H1 (cell line): ENCODE measurements around the gene LAMTOR5. TPM values are rescaled to one million over a fixed set of nuclear protein-coding genes. Genes with fewer than 3 reads are reported as not detected.
"Not testable (repeated sequence)": the region's sequence is repeated elsewhere in the genome, so short reads cannot be mapped to it uniquely, and the experiment has no call there.

Source experiments
- CTCF ChIA-PET: fragments of 300-600 bp; sonication (Branson Sonifier 250); formaldehyde crosslinking; loops from one replicate; lab custom pipeline; 2021; ENCODE audit not compliant: partially characterized antibody; lab: Charles Lee
- POLR2A ChIA-PET: fragments of 300-600 bp; sonication (Branson Sonifier 250); formaldehyde crosslinking; loops from one replicate; lab custom pipeline; 2021; ENCODE audit warnings: inconsistent platforms; ENCODE audit not compliant: partially characterized antibody; lab: Charles Lee
- DNase-seq, 2 experiments: peaks; one replicate each; pipeline versions ENCODE4 v3.0.0 to v3.0.0-alpha.2; 2010 to 2022; ENCODE audit warnings: low spot score in 2 of 2, low read depth in 1 of 2, mixed read lengths in 1 of 2
- FAIRE-seq: peaks from 2 replicates; lab custom pipeline; 2011; peaks lifted over from hg19 to GRCh38; lab: Jason Lieb, UNC
- H2AFZ ChIP-seq: 2 replicates; pipeline ENCODE4 v1.8.1; 2012; ENCODE audit warnings: low read length, inconsistent platforms
- H2AK5ac ChIP-seq: 2 replicates; pipeline ENCODE4 v1.6.1; 2013; ENCODE audit warnings: low read depth, low read length
- H2BK120ac ChIP-seq: replicated peaks from 2 replicates; pipeline ENCODE3; 2013; ENCODE audit warnings: low read depth, low read length, inconsistent platforms
- H2BK12ac ChIP-seq: 2 replicates; pipeline ENCODE4 v1.6.1; 2013; ENCODE audit warnings: low read depth, low read length
- H2BK15ac ChIP-seq: 2 replicates; pipeline ENCODE4 v1.6.1; 2013; ENCODE audit warnings: low read length
- H2BK20ac ChIP-seq: 2 replicates; pipeline ENCODE4 v1.6.1; 2013; ENCODE audit warnings: low read length
- H2BK5ac ChIP-seq: 2 replicates; pipeline ENCODE4 v1.6.1; 2013; ENCODE audit warnings: low read depth, low read length
- H3K14ac ChIP-seq: 2 replicates; pipeline ENCODE4 v1.6.1; 2013; ENCODE audit warnings: inconsistent platforms; ENCODE audit not compliant: insufficient read length
- H3K18ac ChIP-seq: 2 replicates; pipeline ENCODE4 v1.6.1; 2013; ENCODE audit warnings: low read length; ENCODE audit errors: extremely low read depth
- H3K23ac ChIP-seq: 2 replicates; pipeline ENCODE4 v1.6.1; 2013; ENCODE audit warnings: inconsistent platforms; ENCODE audit not compliant: insufficient read length
- H3K23me2 ChIP-seq: 2 replicates; pipeline ENCODE4 v1.6.1; 2013; ENCODE audit warnings: low read depth, low read length
- H3K27ac ChIP-seq: 2 replicates; pipeline ENCODE4 v1.6.1; 2011; ENCODE audit warnings: low read depth, low read length, inconsistent platforms
- H3K27me3 ChIP-seq, 4 experiments: replicated peaks in 1 of 4; 1 replicate in 1 of 4; 2 replicates in 3 of 4; pipeline versions ENCODE4 v1.6.1 to v1.8.1; 2011 to 2013; ENCODE audit warnings: low read length in 3 of 4, mild to moderate bottlenecking in 3 of 4, inconsistent platforms in 2 of 4, mixed read lengths in 2 of 4, moderate library complexity in 1 of 4; ENCODE audit not compliant: control insufficient read depth in 3 of 4, insufficient read depth in 3 of 4; ENCODE audit errors: extremely low read depth in 1 of 4
- H3K36me3 ChIP-seq, 4 experiments: 2 replicates each; pipeline versions ENCODE4 v1.6.1 to v1.8.1; 2011 to 2013; ENCODE audit warnings: mild to moderate bottlenecking in 4 of 4, low read length in 3 of 4, moderate library complexity in 2 of 4, control low read depth in 1 of 4, inconsistent platforms in 1 of 4; ENCODE audit not compliant: insufficient read depth in 4 of 4, control insufficient read depth in 2 of 4
- H3K4ac ChIP-seq: replicated peaks from 2 replicates; pipeline ENCODE3; 2013; ENCODE audit warnings: low read length, low read depth, mixed read lengths, inconsistent platforms; ENCODE audit not compliant: insufficient read length
- H3K4me1 ChIP-seq, 4 experiments: replicated peaks in 1 of 4; 1 replicate in 1 of 4; 2 replicates in 3 of 4; pipeline versions ENCODE4 v1.6.1 to v1.8.1; 2011 to 2013; ENCODE audit warnings: low read length in 3 of 4, inconsistent platforms in 2 of 4, mixed read lengths in 1 of 4; ENCODE audit not compliant: insufficient read depth in 4 of 4, control insufficient read depth in 3 of 4
- H3K4me2 ChIP-seq, 2 experiments: 2 replicates each; pipeline versions ENCODE4 v1.6.1 to v1.8.1; 2011 to 2013; ENCODE audit warnings: low read depth in 2 of 2, low read length in 2 of 2, control low read depth in 1 of 2, inconsistent platforms in 1 of 2, mild to moderate bottlenecking in 1 of 2; ENCODE audit not compliant: insufficient read depth in 1 of 2
- H3K4me3 ChIP-seq, 4 experiments: fragments of 200-600, 300-600 bp in 1 of 4; sonication (generic), shearing (Covaris generic), sonication (Bioruptor Twin) in 1 of 4; 2 replicates each; pipeline versions ENCODE4 v1.5.1 to v1.8.1; 2011 to 2016; ENCODE audit warnings: low read length in 4 of 4, low read depth in 3 of 4, control low read depth in 2 of 4, inconsistent platforms in 2 of 4, mild to moderate bottlenecking in 2 of 4, mixed read lengths in 1 of 4, moderate library complexity in 1 of 4; ENCODE audit not compliant: insufficient read depth in 2 of 4; ENCODE audit errors: extremely low read depth in 1 of 4
- H3K56ac ChIP-seq: replicated peaks from 2 replicates; pipeline ENCODE3; 2013; ENCODE audit warnings: low read depth, mild to moderate bottlenecking, mixed read lengths, low read length, inconsistent platforms; ENCODE audit not compliant: insufficient read length
- H3K79me1 ChIP-seq: 2 replicates; pipeline ENCODE4 v1.6.1; 2013; ENCODE audit warnings: low read depth, low read length, control low read depth
- H3K79me2 ChIP-seq, 2 experiments: 2 replicates each; pipeline versions ENCODE4 v1.6.1 to v1.8.1; 2012 to 2013; ENCODE audit warnings: low read length in 2 of 2, mild to moderate bottlenecking in 2 of 2, inconsistent platforms in 1 of 2; ENCODE audit not compliant: insufficient read depth in 2 of 2, control insufficient read depth in 1 of 2
- H3K9ac ChIP-seq, 4 experiments: replicated peaks in 1 of 4; 1 replicate in 1 of 4; 2 replicates in 3 of 4; pipeline versions ENCODE4 v1.6.1 to v1.8.1; 2011 to 2013; ENCODE audit warnings: low read depth in 3 of 4, low read length in 3 of 4, control low read depth in 2 of 4, mild to moderate bottlenecking in 2 of 4, moderate library complexity in 2 of 4, inconsistent platforms in 1 of 4; ENCODE audit errors: extremely low read depth in 1 of 4
- H3K9me3 ChIP-seq, 2 experiments: 2 replicates each; pipeline versions ENCODE4 v1.6.1 to v1.8.1; 2012 to 2013; ENCODE audit warnings: mild to moderate bottlenecking in 2 of 2, moderate library complexity in 2 of 2, control low read depth in 1 of 2, inconsistent platforms in 1 of 2, low read depth in 1 of 2, low read length in 1 of 2, mixed read lengths in 1 of 2; ENCODE audit not compliant: insufficient read depth in 2 of 2
- H4K20me1 ChIP-seq, 2 experiments: replicated peaks in 1 of 2; 2 replicates each; pipeline versions ENCODE3 to v1.8.1; 2011 to 2013; ENCODE audit warnings: inconsistent platforms in 2 of 2, low read length in 2 of 2, mild to moderate bottlenecking in 1 of 2; ENCODE audit not compliant: insufficient read depth in 2 of 2, control insufficient read depth in 1 of 2
- H4K5ac ChIP-seq: 2 replicates; pipeline ENCODE4 v1.6.1; 2013; ENCODE audit warnings: low read length, low read depth, mixed read lengths, inconsistent platforms; ENCODE audit not compliant: insufficient read length
- H4K8ac ChIP-seq: 2 replicates; pipeline ENCODE4 v1.8.0; 2013; ENCODE audit warnings: mild to moderate bottlenecking, moderate library complexity, low read length, inconsistent platforms; ENCODE audit not compliant: insufficient read depth; ENCODE audit errors: extremely low read depth
- H4K91ac ChIP-seq: replicated peaks from 2 replicates; pipeline ENCODE3; 2013; ENCODE audit warnings: low read length, mixed read lengths, inconsistent platforms; ENCODE audit not compliant: insufficient read length
- WGBS, 2 experiments: shearing (Covaris generic) in 1 of 2; methylation state at CpG; one replicate each; pipeline versions ENCODE4 v1.1.6 to v1.1.7; 2013 to 2015; ENCODE audit warnings: low lambda C conversion rate in 2 of 2, mixed read lengths in 2 of 2, inconsistent platforms in 1 of 2, low coverage in 1 of 2, missing lambda C conversion rate in 1 of 2; ENCODE audit not compliant: insufficient replicate concordance in 2 of 2, insufficient coverage in 1 of 2, insufficient read length in 1 of 2; ENCODE audit errors: extremely low coverage in 1 of 2, missing lambda C conversion rate in 1 of 2; 5-methylcytosine and 5-hydroxymethylcytosine counted together
- polyA plus RNA-seq, 7 experiments: library from polyadenylated mRNA; depleted of rRNA in 3 of 7; stranded (reverse) in 5 of 7; unstranded in 2 of 7; fragments of >200 nt in 5 of 7; fragments of 200-250 nt in 2 of 7; gene quantifications; 1 replicate in 5 of 7; 2 replicates in 1 of 7; 4 replicates in 1 of 7; pipeline versions ENCODE4 v1.2.1 to v1.2.3, GENCODE V29; 2011 to 2013; ENCODE audit warnings: missing spikeins in 2 of 7, mixed read lengths in 2 of 7
- total RNA-seq: library from RNA; stranded (reverse); fragmentation: NEBNext Ultra II Directional; extraction: Animal tissue kit (Norgen Biotek cat#: 25700); gene quantifications from 2 replicates; pipeline ENCODE4 v1.2.1, GENCODE V29; 2021

LAMTOR5 gene
- total and polyA plus RNA-seq, 2 of the 8 experiments (the other 6 are each of a cell fraction or from before 2014, with no cell fraction given) = 84.4 to 297 TPM

DNA sequence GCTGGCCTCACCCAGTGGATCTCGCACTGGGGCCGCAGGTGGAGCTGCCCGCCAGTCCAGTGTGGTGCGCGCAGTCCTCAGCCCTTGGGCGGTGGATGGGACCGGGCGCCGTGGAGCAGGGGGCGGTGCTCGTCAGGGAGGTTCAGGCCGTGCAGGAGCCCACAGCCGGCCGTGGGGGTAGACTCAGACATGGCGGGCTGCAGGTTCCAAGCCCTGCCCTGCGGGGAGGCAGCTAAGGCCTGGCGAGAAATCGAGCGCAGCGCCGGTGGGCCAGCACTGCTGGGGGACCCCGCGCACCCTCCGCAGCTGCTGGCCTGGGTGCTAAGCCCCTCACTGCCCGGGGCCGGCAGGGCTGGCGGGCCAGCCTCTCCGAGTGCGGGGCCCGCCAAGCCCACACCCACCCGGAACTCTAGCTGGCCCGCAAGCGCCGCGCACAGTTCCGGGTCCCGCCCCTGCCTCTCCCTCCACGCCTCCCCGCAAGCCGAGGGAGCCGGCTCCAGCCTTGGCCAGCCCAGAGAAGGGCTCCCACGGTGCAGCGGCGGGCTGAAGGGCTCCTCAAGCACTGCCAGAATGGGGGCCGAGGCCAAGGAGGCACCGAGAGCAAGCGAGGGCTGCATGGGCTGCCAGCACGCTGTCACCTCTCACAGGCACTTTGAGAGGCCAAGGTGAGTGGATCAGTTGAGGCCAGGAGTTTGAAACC lies 11.1 kb downstream of the LAMTOR5 start:
- not testable (repeated sequence) for FAIRE-seq, H2BK20ac ChIP-seq
- POLR2A ChIA-PET = interaction anchor here (0.7 to 1.6 kb wide), 3 partner anchors 8 to 58 kb away, joined by 3 to 8 read pairs (median 6); partner anchors contain the start of genes LAMTOR5 and RBM15

More for the DNA sequence above, 11.1 kb downstream of the LAMTOR5 start:
- CTCF ChIA-PET = interaction anchor here (1.2 to 2.3 kb wide), 3 partner anchors 15 to 194 kb away, joined by 4 to 7 read pairs (median 7); no protein-coding TSS in a partner anchor
- not testable (repeated sequence) for H3K23ac ChIP-seq, H3K9ac ChIP-seq, H3K4me1 ChIP-seq, H2BK5ac ChIP-seq, H4K8ac ChIP-seq, H3K79me1 ChIP-seq, H3K14ac ChIP-seq, H3K23me2 ChIP-seq, H4K91ac ChIP-seq, H3K4ac ChIP-seq, DNase-seq, H4K20me1 ChIP-seq, H2AFZ ChIP-seq, H2BK12ac ChIP-seq, H3K4me3 ChIP-seq, H4K5ac ChIP-seq, H3K18ac ChIP-seq, H3K27ac ChIP-seq, H3K27me3 ChIP-seq, H2BK120ac ChIP-seq, H2BK15ac ChIP-seq, H3K4me2 ChIP-seq, H3K9me3 ChIP-seq, H3K79me2 ChIP-seq, H3K56ac ChIP-seq, H2AK5ac ChIP-seq
- H3K36me3 ChIP-seq = peaks cover 0 to 27% (median 7%) of the 10 kb centered on the region in 4 experiments; a peak in 6 of 8 replicates
- WGBS, 2 experiments = 93% methylated on average over 35 of the region's 48 CpGs; no CpG with 5 or more reads in 1 of the 2 experiments
